GM12878 (cell line): Measurements from ENCODE around the gene SMC5. TPM values are rescaled to one million over a fixed set of nuclear protein-coding genes. Genes with fewer than 3 reads are reported as not detected.

Source experiments
- ATAC-seq: fragments of 200-7000 bp; cut with Tn5 transposase; 3 replicates; pipeline ENCODE4 v1.9.1; 2020; ENCODE audit warnings: mild to moderate bottlenecking, moderate library complexity
- BruUV-seq: library from RNA; stranded (reverse); fragments of 400-500 nt; replicated peaks from 2 replicates; lab custom pipeline; 2021; lab: Mats Ljungman, UMichigan
- CTCF ChIA-PET: fragments of 300-600 bp; sonication (Branson Sonifier 250); formaldehyde crosslinking; extraction: SDS; loops from one replicate; lab custom pipeline; 2021; ENCODE audit warnings: inconsistent platforms; lab: Yijun Ruan, JAX
- POLR2A ChIA-PET: fragments of 350-600 bp; formaldehyde crosslinking; extraction: SDS; loops from one replicate; lab custom pipeline; 2021; ENCODE audit warnings: inconsistent platforms; lab: Charles Lee
- RAD21 ChIA-PET: fragments of 300-600 bp; sonication (Branson Sonifier 250); formaldehyde crosslinking; loops from one replicate; lab custom pipeline; 2023; ENCODE audit warnings: antibody characterized with exemption; ENCODE audit not compliant: unreplicated experiment; lab: Charles Lee
- SMC1A ChIA-PET: fragments of 300-600 bp; sonication (Branson Sonifier 250); formaldehyde crosslinking; loops from one replicate; lab custom pipeline; 2023; ENCODE audit not compliant: unreplicated experiment, uncharacterized antibody; lab: Charles Lee
- DNase-seq: peaks from one replicate; pipeline ENCODE4 v3.0.0-alpha.2; 2011; ENCODE audit warnings: low read depth, low spot score
- FAIRE-seq: peaks from 3 replicates; lab custom pipeline; 2011; peaks lifted over from hg19 to GRCh38; lab: Jason Lieb, UNC
- H2AFZ ChIP-seq: 2 replicates; pipeline ENCODE4 v1.6.0; 2011; ENCODE audit warnings: low read depth, low read length, control low read depth; ENCODE audit not compliant: control insufficient read depth
- H3K27ac ChIP-seq: 2 replicates; pipeline ENCODE4 v1.5.1; 2011; ENCODE audit warnings: control low read depth; ENCODE audit not compliant: control insufficient read depth, insufficient read depth
- H3K27me3 ChIP-seq, 2 experiments: replicated peaks in 1 of 2; 2 replicates each; pipeline versions ENCODE4 v1.6.0 to v1.6.1; 2011; ENCODE audit warnings: low read length in 1 of 2; ENCODE audit not compliant: control insufficient read depth in 2 of 2, insufficient read depth in 2 of 2
- H3K36me3 ChIP-seq, 2 experiments: 2 replicates each; pipeline ENCODE4 v1.5.1; 2011; ENCODE audit warnings: low read length in 1 of 2; ENCODE audit not compliant: control insufficient read depth in 2 of 2, insufficient read depth in 2 of 2
- H3K4me1 ChIP-seq: 2 replicates; pipeline ENCODE4 v1.6.1; 2011; ENCODE audit warnings: mild to moderate bottlenecking, low read length, moderate library complexity, mixed read lengths; ENCODE audit not compliant: control insufficient read depth, insufficient read depth
- H3K4me2 ChIP-seq: 2 replicates; pipeline ENCODE4 v1.6.0; 2011; ENCODE audit warnings: control low read depth; ENCODE audit not compliant: control insufficient read depth, insufficient read depth
- H3K4me3 ChIP-seq: fragments of 200-600 bp; sonication (generic); 2 replicates; pipeline ENCODE4 v1.5.1; 2016
- H3K79me2 ChIP-seq: 2 replicates; pipeline ENCODE4 v1.6.0; 2011; ENCODE audit warnings: low read length; ENCODE audit not compliant: control insufficient read depth, insufficient read depth
- H3K9ac ChIP-seq: 2 replicates; pipeline ENCODE4 v1.8.0; 2011; ENCODE audit warnings: low read length, control low read depth, mixed read lengths; ENCODE audit not compliant: control insufficient read depth, insufficient read depth
- H3K9me3 ChIP-seq: replicated peaks from 3 replicates; pipeline ENCODE4 v1.5.1; 2011; ENCODE audit warnings: mild to moderate bottlenecking, low read length; ENCODE audit not compliant: control insufficient read depth, insufficient read depth
- H4K20me1 ChIP-seq: 2 replicates; pipeline ENCODE4 v1.6.0; 2011; ENCODE audit not compliant: control insufficient read depth, insufficient read depth
- ATF7 ChIP-seq: fragments of 450-650 bp; IDR thresholded peaks from 2 replicates; pipeline ENCODE4 v1.6.1; 2016; ENCODE audit warnings: low read depth, mild to moderate bottlenecking
- BCLAF1 ChIP-seq: fragments of 450-650 bp; IDR thresholded peaks from 2 replicates; pipeline ENCODE4 v1.6.1; 2017; ENCODE audit warnings: antibody characterized with exemption, mild to moderate bottlenecking, moderate library complexity
- CBFB ChIP-seq: IDR thresholded peaks from 2 replicates; pipeline ENCODE4 v1.6.1; 2016; ENCODE audit warnings: antibody characterized with exemption, low read depth
- JUND ChIP-seq: IDR thresholded peaks from 2 replicates; pipeline ENCODE4 v1.6.1; 2012; ENCODE audit warnings: low read depth, mild to moderate bottlenecking, low read length, improper control_type of control experiment, moderate library complexity
- NRF1 ChIP-seq: conservative IDR thresholded peaks from 2 replicates; pipeline ENCODE4 v1.6.1; 2011; ENCODE audit warnings: mild to moderate bottlenecking, low read depth, low read length, improper control_type of control experiment
- PAX8 ChIP-seq: fragments of 450-650 bp; IDR thresholded peaks from 2 replicates; pipeline ENCODE4 v1.6.1; 2017; ENCODE audit warnings: mild to moderate bottlenecking, moderate library complexity
- SIX5 ChIP-seq: IDR thresholded peaks from 2 replicates; pipeline ENCODE4 v1.6.1; 2011; ENCODE audit warnings: mild to moderate bottlenecking, low read depth, low read length, moderate library complexity; ENCODE audit not compliant: severe bottlenecking
- SMC3 ChIP-seq: IDR thresholded peaks from 2 replicates; pipeline ENCODE4 v1.6.1; 2011; ENCODE audit warnings: low read length, improper control_type of control experiment, borderline replicate concordance
- SUPT20H ChIP-seq: IDR thresholded peaks from 2 replicates; pipeline ENCODE4 v1.6.1; 2011; ENCODE audit warnings: low read depth, mild to moderate bottlenecking, low read length, moderate library complexity, borderline replicate concordance; ENCODE audit not compliant: control insufficient read depth
- TCF7 ChIP-seq: IDR thresholded peaks from 2 replicates; pipeline ENCODE4 v1.6.1; 2014; ENCODE audit warnings: antibody characterized with exemption, borderline replicate concordance
- ZBTB33 ChIP-seq: fragments of 450-650 bp; IDR thresholded peaks from 2 replicates; pipeline ENCODE4 v1.6.1; 2017; ENCODE audit warnings: mild to moderate bottlenecking
- ZSCAN29 ChIP-seq: fragments of 450-650 bp; IDR thresholded peaks from 2 replicates; pipeline ENCODE4 v1.6.1; 2017; ENCODE audit warnings: mild to moderate bottlenecking, moderate library complexity
- WGBS: methylation state at CpG from one replicate; pipeline ENCODE4 v1.1.6; 2016; ENCODE audit warnings: low lambda C conversion rate; ENCODE audit not compliant: insufficient replicate concordance, insufficient coverage; ENCODE audit errors: missing lambda C conversion rate; 5-methylcytosine and 5-hydroxymethylcytosine counted together
- in situ Hi-C: fragments of 300-500 bp; cut with MboI; formaldehyde crosslinking; loops from 9 replicates; pipeline ENCODE4 v1.14.3; 2018; ENCODE audit warnings: mixed read lengths
- intact Hi-C: fragments of 100-400 bp; cut with micrococcal nuclease; formaldehyde crosslinking; loops from one replicate; pipeline ENCODE4 v1.14.2; 2022; ENCODE audit not compliant: unreplicated experiment
- polyA plus RNA-seq, 11 experiments: library from polyadenylated mRNA; depleted of rRNA in 4 of 11; unstranded in 6 of 11; stranded (reverse) in 5 of 11; fragments of >200 nt; fragmentation: Nextera tagmentation in 4 of 11; fragmentation: Illumina TruSeq in 1 of 11; extraction: Ambion mirVana in 4 of 11; extraction: Trizol in 1 of 11; gene quantifications; 1 replicate in 1 of 11; 2 replicates in 10 of 11; pipeline versions ENCODE4 v1.2.1 to v1.2.3, GENCODE V29; 2011 to 2016; ENCODE audit warnings: inconsistent platforms in 2 of 11, missing spikeins in 2 of 11, low read depth in 1 of 11
- total RNA-seq, 4 experiments: library from RNA; depleted of rRNA in 3 of 4; stranded (reverse); fragments of >200 nt in 3 of 4; fragmentation: Illumina TruSeq in 1 of 4; extraction: Trizol in 1 of 4; gene quantifications; 2 replicates each; pipeline versions ENCODE4 v1.2.1 to v1.2.3, GENCODE V29; 2013 to 2021
- TF ChIP-seq, protein P1 (sequence below): fragments of 450-650 bp; IDR thresholded peaks from 2 replicates; pipeline ENCODE4 v1.6.1; 2016; ENCODE audit warnings: mild to moderate bottlenecking, moderate library complexity, borderline replicate concordance
- TF ChIP-seq, protein P2 (sequence below): IDR thresholded peaks from 2 replicates; pipeline ENCODE4 v1.6.1; 2012; ENCODE audit warnings: low read length, inconsistent platforms

The SMC5 gene
- total and polyA plus RNA-seq, 10 of the 15 experiments (the other 5 are each of a cell fraction or from before 2014, with no cell fraction given) = 6.5 to 47.1 (median 22.9) TPM

DNA sequence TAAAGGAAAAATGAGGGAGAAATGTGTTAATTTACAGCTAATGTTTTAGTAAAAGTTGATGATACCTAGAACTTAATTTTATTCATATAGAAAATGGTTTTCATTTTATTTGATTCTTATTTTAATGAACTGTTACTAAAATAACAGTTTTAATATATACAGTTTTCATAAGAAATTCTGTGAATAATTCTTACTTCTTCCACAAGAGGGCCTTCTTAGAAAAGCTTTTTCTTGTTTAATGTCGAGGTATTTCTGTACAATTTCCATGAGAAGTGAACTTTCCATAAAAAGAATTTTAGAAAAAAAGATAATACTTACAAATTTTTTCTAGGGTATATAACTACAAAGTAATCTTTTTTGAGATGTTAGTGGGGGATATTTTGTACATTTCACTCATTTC is 81.8 kb downstream of the SMC5 start:
- no TSS peak for BruUV-seq
- FAIRE-seq (no peak), ATAC-seq (no peak), DNase-seq (no peak)
- intact Hi-C loops = loop anchor here (1.0 to 5.0 kb wide), 3 partner anchors 72 to 262 kb away; partner anchors contain the start of gene KLF9
- Histone ChIP-seq H3K36me3 (no peaks in the 10 kb centered on the region), H3K27ac (no peak overlapping the region), H3K4me3 (no peak overlapping the region), H3K9me3 (no peaks in the 10 kb centered on the region), H3K4me2 (no peak overlapping the region), H4K20me1 (no peaks in the 10 kb centered on the region), H3K27me3 (no peaks in the 10 kb centered on the region), H3K79me2 (no peaks in the 10 kb centered on the region), H2AFZ (no peak overlapping the region), H3K9ac (no peak overlapping the region), H3K4me1 (no peaks in the 10 kb centered on the region)
- SMC1A ChIA-PET = interaction anchor here (0.8 to 2.9 kb wide), 18 partner anchors 10 to 268 kb away, joined by 3 to 54 read pairs (median 3); no protein-coding TSS in a partner anchor
- 4% methylated on average over 1 of the region's 1 CpG for WGBS
- CTCF ChIA-PET = interaction anchor here (0.8 to 3.5 kb wide), 31 partner anchors 8 to 273 kb away, joined by 3 to 75 read pairs (median 4); no protein-coding TSS in a partner anchor
- in situ Hi-C loops = no loop called here
- RAD21 ChIA-PET = interaction anchor here (0.6 to 2.5 kb wide), 11 partner anchors 11 to 264 kb away, joined by 3 to 38 read pairs (median 3); no protein-coding TSS in a partner anchor
- POLR2A ChIA-PET = no interaction called here
- TF ChIP-seq JUND (no peak), SUPT20H (no peak), TCF7 (no peak), ZBTB33 (no peak), NRF1 (no peak), ZSCAN29 (no peak), CBFB (no peak), SIX5 (no peak), PAX8 (no peak), ATF7 (no peak), SMC3 (peak; percentile 42; the same call in 1 of the 2 replicates), BCLAF1 (no peak)
- TF ChIP-seq, protein P1, sequence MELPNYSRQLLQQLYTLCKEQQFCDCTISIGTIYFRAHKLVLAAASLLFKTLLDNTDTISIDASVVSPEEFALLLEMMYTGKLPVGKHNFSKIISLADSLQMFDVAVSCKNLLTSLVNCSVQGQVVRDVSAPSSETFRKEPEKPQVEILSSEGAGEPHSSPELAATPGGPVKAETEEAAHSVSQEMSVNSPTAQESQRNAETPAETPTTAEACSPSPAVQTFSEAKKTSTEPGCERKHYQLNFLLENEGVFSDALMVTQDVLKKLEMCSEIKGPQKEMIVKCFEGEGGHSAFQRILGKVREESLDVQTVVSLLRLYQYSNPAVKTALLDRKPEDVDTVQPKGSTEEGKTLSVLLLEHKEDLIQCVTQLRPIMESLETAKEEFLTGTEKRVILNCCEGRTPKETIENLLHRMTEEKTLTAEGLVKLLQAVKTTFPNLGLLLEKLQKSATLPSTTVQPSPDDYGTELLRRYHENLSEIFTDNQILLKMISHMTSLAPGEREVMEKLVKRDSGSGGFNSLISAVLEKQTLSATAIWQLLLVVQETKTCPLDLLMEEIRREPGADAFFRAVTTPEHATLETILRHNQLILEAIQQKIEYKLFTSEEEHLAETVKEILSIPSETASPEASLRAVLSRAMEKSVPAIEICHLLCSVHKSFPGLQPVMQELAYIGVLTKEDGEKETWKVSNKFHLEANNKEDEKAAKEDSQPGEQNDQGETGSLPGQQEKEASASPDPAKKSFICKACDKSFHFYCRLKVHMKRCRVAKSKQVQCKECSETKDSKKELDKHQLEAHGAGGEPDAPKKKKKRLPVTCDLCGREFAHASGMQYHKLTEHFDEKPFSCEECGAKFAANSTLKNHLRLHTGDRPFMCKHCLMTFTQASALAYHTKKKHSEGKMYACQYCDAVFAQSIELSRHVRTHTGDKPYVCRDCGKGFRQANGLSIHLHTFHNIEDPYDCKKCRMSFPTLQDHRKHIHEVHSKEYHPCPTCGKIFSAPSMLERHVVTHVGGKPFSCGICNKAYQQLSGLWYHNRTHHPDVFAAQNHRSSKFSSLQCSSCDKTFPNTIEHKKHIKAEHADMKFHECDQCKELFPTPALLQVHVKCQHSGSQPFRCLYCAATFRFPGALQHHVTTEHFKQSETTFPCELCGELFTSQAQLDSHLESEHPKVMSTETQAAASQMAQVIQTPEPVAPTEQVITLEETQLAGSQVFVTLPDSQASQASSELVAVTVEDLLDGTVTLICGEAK = no peak
- TF ChIP-seq, protein P2, sequence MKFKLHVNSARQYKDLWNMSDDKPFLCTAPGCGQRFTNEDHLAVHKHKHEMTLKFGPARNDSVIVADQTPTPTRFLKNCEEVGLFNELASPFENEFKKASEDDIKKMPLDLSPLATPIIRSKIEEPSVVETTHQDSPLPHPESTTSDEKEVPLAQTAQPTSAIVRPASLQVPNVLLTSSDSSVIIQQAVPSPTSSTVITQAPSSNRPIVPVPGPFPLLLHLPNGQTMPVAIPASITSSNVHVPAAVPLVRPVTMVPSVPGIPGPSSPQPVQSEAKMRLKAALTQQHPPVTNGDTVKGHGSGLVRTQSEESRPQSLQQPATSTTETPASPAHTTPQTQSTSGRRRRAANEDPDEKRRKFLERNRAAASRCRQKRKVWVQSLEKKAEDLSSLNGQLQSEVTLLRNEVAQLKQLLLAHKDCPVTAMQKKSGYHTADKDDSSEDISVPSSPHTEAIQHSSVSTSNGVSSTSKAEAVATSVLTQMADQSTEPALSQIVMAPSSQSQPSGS = no peak
